OCI-LY3 (cell line): ENCODE measurements around the gene PCNX2.

Experiments used
- EZH2phosphoT487 ChIP-seq: fragments of 200-600 bp; shearing (Covaris generic); IDR thresholded peaks from 2 replicates; pipeline ENCODE4 v1.6.1; 2018; ENCODE audit warnings: antibody characterized with exemption, mixed run types, low read depth
- TF ChIP-seq, protein P1 (sequence below): fragments of 200-600, 300-600 bp; sonication (generic); IDR thresholded peaks from 2 replicates; pipeline ENCODE4 v1.5.1; 2014; ENCODE audit warnings: antibody characterized with exemption, low read length, low read depth

GRCh38 chr1:233172201-233172600, 123.3 kb downstream of the PCNX2 start:
- TF ChIP-seq EZH2phosphoT487: no peak
- TF ChIP-seq, protein P1, sequence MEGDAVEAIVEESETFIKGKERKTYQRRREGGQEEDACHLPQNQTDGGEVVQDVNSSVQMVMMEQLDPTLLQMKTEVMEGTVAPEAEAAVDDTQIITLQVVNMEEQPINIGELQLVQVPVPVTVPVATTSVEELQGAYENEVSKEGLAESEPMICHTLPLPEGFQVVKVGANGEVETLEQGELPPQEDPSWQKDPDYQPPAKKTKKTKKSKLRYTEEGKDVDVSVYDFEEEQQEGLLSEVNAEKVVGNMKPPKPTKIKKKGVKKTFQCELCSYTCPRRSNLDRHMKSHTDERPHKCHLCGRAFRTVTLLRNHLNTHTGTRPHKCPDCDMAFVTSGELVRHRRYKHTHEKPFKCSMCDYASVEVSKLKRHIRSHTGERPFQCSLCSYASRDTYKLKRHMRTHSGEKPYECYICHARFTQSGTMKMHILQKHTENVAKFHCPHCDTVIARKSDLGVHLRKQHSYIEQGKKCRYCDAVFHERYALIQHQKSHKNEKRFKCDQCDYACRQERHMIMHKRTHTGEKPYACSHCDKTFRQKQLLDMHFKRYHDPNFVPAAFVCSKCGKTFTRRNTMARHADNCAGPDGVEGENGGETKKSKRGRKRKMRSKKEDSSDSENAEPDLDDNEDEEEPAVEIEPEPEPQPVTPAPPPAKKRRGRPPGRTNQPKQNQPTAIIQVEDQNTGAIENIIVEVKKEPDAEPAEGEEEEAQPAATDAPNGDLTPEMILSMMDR: peak; percentile 31; the same call in 1 of the 2 replicates
